SK-N-SH (cell line): ENCODE data around the gene DPP10. TPM values are rescaled to one million over a fixed set of nuclear protein-coding genes. Genes with fewer than 3 reads are reported as not detected.
A peak's percentile ranks its signal among the peaks of the same experiment; 100 is the strongest.

Source experiments
- CTCF ChIA-PET: fragments of 300-600, 350-600 bp; formaldehyde crosslinking; extraction: SDS; loops from one replicate; lab custom pipeline; 2021; lab: Yijun Ruan, JAX
- POLR2A ChIA-PET: fragments of 350-600 bp; sonication (Branson Sonifier 250); formaldehyde crosslinking; extraction: SDS; loops from one replicate; lab custom pipeline; 2020; ENCODE audit warnings: antibody characterized with exemption, inconsistent platforms; lab: Yijun Ruan, JAX
- DNase-seq: peaks from one replicate; pipeline ENCODE4 v3.0.0; 2012
- H2AFZ ChIP-seq: fragments of 200-600 bp; sonication (generic); 2 replicates; pipeline ENCODE4 v1.8.1; 2016; ENCODE audit warnings: antibody characterized with exemption, mild to moderate bottlenecking, low read depth
- H3F3A ChIP-seq: fragments of 200-600 bp; sonication (generic); replicated peaks from 2 replicates; pipeline ENCODE3; 2016; ENCODE audit warnings: antibody characterized with exemption, mild to moderate bottlenecking; ENCODE audit not compliant: insufficient read depth
- H3K27ac ChIP-seq, 2 experiments: fragments of 200-500 bp in 1 of 2; fragments of 200-600 bp in 1 of 2; sonication (Bioruptor generic) in 1 of 2; sonication (generic), shearing (Covaris generic) in 1 of 2; 2 replicates each; pipeline versions ENCODE4 v1.5.1 to v1.6.1; 2014 to 2016; ENCODE audit warnings: low read depth in 2 of 2, inconsistent platforms in 1 of 2, low read length in 1 of 2, mild to moderate bottlenecking in 1 of 2, mixed read lengths in 1 of 2
- H3K27me3 ChIP-seq: fragments of 200-600 bp; sonication (generic), shearing (Covaris generic); 2 replicates; pipeline ENCODE4 v1.6.1; 2016; ENCODE audit warnings: mixed run types; ENCODE audit not compliant: insufficient read depth
- H3K36me3 ChIP-seq, 2 experiments: fragments of 200-500 bp in 1 of 2; fragments of 200-600 bp in 1 of 2; sonication (Bioruptor generic) in 1 of 2; sonication (generic) in 1 of 2; replicated peaks in 1 of 2; 2 replicates each; pipeline versions ENCODE3 to v1.5.1; 2014 to 2016; ENCODE audit warnings: low read length in 1 of 2, mild to moderate bottlenecking in 1 of 2; ENCODE audit not compliant: insufficient read depth in 2 of 2, control insufficient read depth in 1 of 2
- H3K4me1 ChIP-seq, 2 experiments: fragments of 200-500 bp in 1 of 2; fragments of 200-600 bp in 1 of 2; sonication (Bioruptor generic) in 1 of 2; sonication (generic), shearing (Covaris generic) in 1 of 2; 2 replicates each; pipeline versions ENCODE4 v1.5.1 to v1.6.1; 2014 to 2016; ENCODE audit warnings: low read depth in 1 of 2, low read length in 1 of 2, mixed run types in 1 of 2; ENCODE audit not compliant: insufficient read depth in 2 of 2, control insufficient read depth in 1 of 2
- H3K4me2 ChIP-seq: fragments of 200-600 bp; sonication (generic), shearing (Covaris generic); 2 replicates; pipeline ENCODE4 v1.6.1; 2017; ENCODE audit warnings: mixed run types
- H3K4me3 ChIP-seq, 2 experiments: fragments of 200-500 bp in 1 of 2; fragments of 200-600 bp in 1 of 2; sonication (Bioruptor generic) in 1 of 2; sonication (generic), shearing (Covaris generic) in 1 of 2; 2 replicates each; pipeline versions ENCODE4 v1.5.1 to v1.8.1; 2014 to 2016; ENCODE audit warnings: low read depth in 2 of 2, inconsistent platforms in 1 of 2, low read length in 1 of 2, mild to moderate bottlenecking in 1 of 2, mixed read lengths in 1 of 2, moderate library complexity in 1 of 2
- H3K79me2 ChIP-seq: fragments of 200-600 bp; sonication (generic); 2 replicates; pipeline ENCODE4 v1.8.1; 2017; ENCODE audit warnings: mild to moderate bottlenecking; ENCODE audit not compliant: insufficient read depth
- H3K9ac ChIP-seq: fragments of 200-600 bp; sonication (generic); 2 replicates; pipeline ENCODE4 v1.6.1; 2017; ENCODE audit warnings: mixed run types
- H3K9me2 ChIP-seq: fragments of 200-600 bp; sonication (generic); 2 replicates; pipeline ENCODE4 v1.6.1; 2017; ENCODE audit warnings: mixed run types
- H3K9me3 ChIP-seq: fragments of 200-600 bp; sonication (generic); 2 replicates; pipeline ENCODE4 v1.6.1; 2017; ENCODE audit warnings: mixed run types, mild to moderate bottlenecking, moderate library complexity
- H4K20me1 ChIP-seq: fragments of 200-600 bp; sonication (generic); 2 replicates; pipeline ENCODE4 v1.6.1; 2017; ENCODE audit warnings: mild to moderate bottlenecking, mixed run types; ENCODE audit not compliant: insufficient read depth
- ELF1 ChIP-seq: IDR thresholded peaks from 2 replicates; pipeline ENCODE4 v1.4.0; 2012
- FOSL2 ChIP-seq: IDR thresholded peaks from 2 replicates; pipeline ENCODE4 v1.4.0; 2012; ENCODE audit warnings: low read depth, mild to moderate bottlenecking, moderate library complexity, borderline replicate concordance
- FOXJ3 ChIP-seq: sonication (generic); formaldehyde crosslinking; IDR thresholded peaks from 2 replicates; pipeline ENCODE4 v1.5.1; 2020; ENCODE audit warnings: mild to moderate bottlenecking, missing genetic modification reagents
- GABPA ChIP-seq: IDR thresholded peaks from 2 replicates; pipeline ENCODE4 v1.4.0; 2012; ENCODE audit warnings: low read depth, mild to moderate bottlenecking
- GATA2 ChIP-seq: sonication (generic); formaldehyde crosslinking; IDR thresholded peaks from 2 replicates; pipeline ENCODE4 v1.5.0; 2020; ENCODE audit warnings: mild to moderate bottlenecking, missing genetic modification reagents
- IRF3 ChIP-seq: fragments of 150-350 bp; IDR thresholded peaks from 2 replicates; pipeline ENCODE4 v1.6.1; 2016; ENCODE audit warnings: mild to moderate bottlenecking, low read depth, low read length
- JUND ChIP-seq: IDR thresholded peaks from 2 replicates; pipeline ENCODE4 v1.4.0; 2012
- MEF2A ChIP-seq: IDR thresholded peaks from 2 replicates; pipeline ENCODE4 v1.4.0; 2012; ENCODE audit warnings: low read depth, borderline replicate concordance
- MXI1 ChIP-seq: IDR thresholded peaks from 2 replicates; pipeline ENCODE4 v1.6.1; 2012; ENCODE audit warnings: mild to moderate bottlenecking, low read depth, low read length, improper control_type of control experiment
- NRF1 ChIP-seq: IDR thresholded peaks from 2 replicates; pipeline ENCODE4 v1.6.1; 2012; ENCODE audit warnings: low read depth, mild to moderate bottlenecking, low read length
- RCOR1 ChIP-seq: fragments of 150-350 bp; IDR thresholded peaks from 2 replicates; pipeline ENCODE4 v1.6.1; 2017; ENCODE audit warnings: antibody characterized with exemption, low read length
- RFX5 ChIP-seq: IDR thresholded peaks from 2 replicates; pipeline ENCODE4 v1.6.1; 2012; ENCODE audit warnings: mild to moderate bottlenecking, improper control_type of control experiment, low read length
- TAF1 ChIP-seq: IDR thresholded peaks from 2 replicates; pipeline ENCODE4 v1.6.1; 2012; ENCODE audit warnings: low read depth, mild to moderate bottlenecking, low read length, moderate library complexity, borderline replicate concordance
- TCF12 ChIP-seq: IDR thresholded peaks from 2 replicates; pipeline ENCODE4 v1.4.0; 2012
- TEAD4 ChIP-seq: IDR thresholded peaks from 2 replicates; pipeline ENCODE4 v1.4.0; 2012; ENCODE audit warnings: mild to moderate bottlenecking, borderline replicate concordance; ENCODE audit not compliant: insufficient read depth
- WGBS: methylation state at CpG from one replicate; pipeline ENCODE4 v1.1.6; 2017; ENCODE audit warnings: low lambda C conversion rate; 5-methylcytosine and 5-hydroxymethylcytosine counted together
- polyA plus RNA-seq, 3 experiments: library from polyadenylated mRNA; depleted of rRNA; stranded (reverse); fragments of >200 nt; gene quantifications; 2 replicates each; pipeline ENCODE4 v1.2.3, GENCODE V29; 2012
- TF ChIP-seq, protein P1 (sequence below): IDR thresholded peaks from 2 replicates; pipeline ENCODE4; 2012
- TF ChIP-seq, protein P2 (sequence below): fragments of 150-350 bp; IDR thresholded peaks from 2 replicates; pipeline ENCODE4 v1.6.1; 2017; ENCODE audit warnings: antibody characterized with exemption, low read length, low read depth, borderline replicate concordance
- TF ChIP-seq, protein P3 (sequence below): IDR thresholded peaks from 2 replicates; pipeline ENCODE4 v1.4.0; 2012; ENCODE audit warnings: low read depth, borderline replicate concordance

DPP10 gene
- polyA plus RNA-seq, 1 of the 3 experiments (the other 2 are of a cell fraction), result not detected

- H3K9me3 ChIP-seq, result no peaks in the 10 kb centered on the region
- H3K79me2 ChIP-seq, result no peaks in the 10 kb centered on the region
- H3K4me3 ChIP-seq, result no peak overlapping the region
- no peaks in the 10 kb centered on the region for H3K4me1 ChIP-seq
- no peak overlapping the region for H3K4me2 ChIP-seq
- TF ChIP-seq JUND, result no peak
- no peak for TF ChIP-seq NRF1
- H3K9ac ChIP-seq, result no peak overlapping the region
- H3F3A ChIP-seq, result no peaks in the 10 kb centered on the region
- no peaks in the 10 kb centered on the region for H4K20me1 ChIP-seq
- POLR2A ChIA-PET, result no interaction called here
- CTCF ChIA-PET, result no interaction called here
- 2% methylated on average over 7 of the region's 7 CpGs for WGBS
- H3K36me3 ChIP-seq, result no peaks in the 10 kb centered on the region
- no peaks in the 10 kb centered on the region for H3K27me3 ChIP-seq
- no peak overlapping the region for H2AFZ ChIP-seq
- DNase-seq, result peak; percentile 0
- H3K27ac ChIP-seq, result no peak overlapping the region
- H3K9me2 ChIP-seq, result no peaks in the 10 kb centered on the region
Observed at GRCh38 chr2:114610677-114611076, 168.2 kb downstream of the DPP10 start.

DNA sequence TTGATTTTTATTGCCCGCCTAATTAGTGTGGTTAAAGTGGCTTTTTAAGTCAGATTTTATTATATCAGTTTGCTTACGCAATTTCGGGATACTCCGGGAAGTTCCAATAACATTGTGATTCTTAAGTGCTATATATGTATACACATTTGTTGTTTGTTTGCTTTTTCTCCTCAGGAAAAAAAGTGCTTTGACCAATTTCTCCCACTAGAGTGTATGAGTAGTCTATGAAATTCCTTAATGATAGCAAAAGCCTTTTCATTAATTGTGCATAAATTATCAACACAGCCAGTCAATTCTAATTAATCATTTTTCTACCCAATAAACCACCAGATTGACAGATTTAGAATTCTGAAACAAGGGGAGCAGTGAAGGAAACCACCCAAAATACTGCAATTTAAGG lies 172.2 kb downstream of the DPP10 start:
- H4K20me1 ChIP-seq, result no peaks in the 10 kb centered on the region
- no peak overlapping the region for H3K27ac ChIP-seq
- no peaks in the 10 kb centered on the region for H3K9me2 ChIP-seq
- H3K9ac ChIP-seq, result no peak overlapping the region
- H3K79me2 ChIP-seq, result no peaks in the 10 kb centered on the region
- no peak overlapping the region for H2AFZ ChIP-seq
- no peaks in the 10 kb centered on the region for H3K9me3 ChIP-seq
- H3K27me3 ChIP-seq, result no peaks in the 10 kb centered on the region
- 34% methylated on average over 4 of the region's 4 CpGs for WGBS
- ChIA-PET POLR2A (no interaction called here), CTCF (no interaction called here)
- no peak for DNase-seq
- H3K4me3 ChIP-seq, result no peak overlapping the region
- H3K4me2 ChIP-seq, result no peak overlapping the region
- no peaks in the 10 kb centered on the region for H3F3A ChIP-seq
- no peaks in the 10 kb centered on the region for H3K36me3 ChIP-seq
- TF ChIP-seq FOXJ3 (CRISPR knock-in tag), result no peak
- TF ChIP-seq TCF12, result no peak
- TF ChIP-seq, protein P1, sequence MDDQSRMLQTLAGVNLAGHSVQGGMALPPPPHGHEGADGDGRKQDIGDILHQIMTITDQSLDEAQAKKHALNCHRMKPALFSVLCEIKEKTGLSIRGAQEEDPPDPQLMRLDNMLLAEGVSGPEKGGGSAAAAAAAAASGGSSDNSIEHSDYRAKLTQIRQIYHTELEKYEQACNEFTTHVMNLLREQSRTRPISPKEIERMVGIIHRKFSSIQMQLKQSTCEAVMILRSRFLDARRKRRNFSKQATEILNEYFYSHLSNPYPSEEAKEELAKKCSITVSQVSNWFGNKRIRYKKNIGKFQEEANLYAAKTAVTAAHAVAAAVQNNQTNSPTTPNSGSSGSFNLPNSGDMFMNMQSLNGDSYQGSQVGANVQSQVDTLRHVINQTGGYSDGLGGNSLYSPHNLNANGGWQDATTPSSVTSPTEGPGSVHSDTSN, result no peak
- H3K4me1 ChIP-seq, result no peaks in the 10 kb centered on the region

DNA sequence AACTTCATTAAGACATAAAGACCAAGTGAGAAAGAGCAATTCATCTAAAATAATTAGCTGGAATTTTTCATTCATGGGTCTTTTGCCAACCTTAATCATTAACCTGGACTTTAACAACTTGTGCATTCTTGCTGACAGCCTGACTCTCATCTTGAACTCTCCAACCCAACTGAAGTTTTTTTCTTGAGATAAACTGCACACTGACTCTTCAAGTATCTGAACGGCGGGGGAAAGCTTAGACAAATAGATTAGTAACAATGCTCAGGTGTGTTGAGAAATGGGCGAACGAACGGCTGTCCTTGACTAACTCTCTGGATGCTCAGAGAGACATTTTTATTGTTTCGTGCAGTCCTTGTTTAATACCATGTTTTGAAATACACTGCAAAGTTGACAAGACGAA lies 186.0 kb downstream of the DPP10 start:
- ChIA-PET CTCF (no interaction called here), POLR2A (no interaction called here)
- H2AFZ ChIP-seq, result no peak overlapping the region
- H4K20me1 ChIP-seq, result no peaks in the 10 kb centered on the region
- H3K9me3 ChIP-seq, result no peaks in the 10 kb centered on the region
- H3K79me2 ChIP-seq, result no peaks in the 10 kb centered on the region
- no peak overlapping the region for H3K4me3 ChIP-seq
- H3K9me2 ChIP-seq, result no peaks in the 10 kb centered on the region
- H3K9ac ChIP-seq, result no peak overlapping the region
- no peaks in the 10 kb centered on the region for H3F3A ChIP-seq
- H3K4me1 ChIP-seq, result no peaks in the 10 kb centered on the region
- no peaks in the 10 kb centered on the region for H3K27me3 ChIP-seq
- H3K36me3 ChIP-seq, result no peaks in the 10 kb centered on the region
- DNase-seq, result no peak
- H3K27ac ChIP-seq, result no peak overlapping the region
- no peak overlapping the region for H3K4me2 ChIP-seq
- 15% methylated on average over 7 of the region's 7 CpGs for WGBS
- no peak for TF ChIP-seq TAF1
- no peak for TF ChIP-seq MXI1
- TF ChIP-seq, protein P2, sequence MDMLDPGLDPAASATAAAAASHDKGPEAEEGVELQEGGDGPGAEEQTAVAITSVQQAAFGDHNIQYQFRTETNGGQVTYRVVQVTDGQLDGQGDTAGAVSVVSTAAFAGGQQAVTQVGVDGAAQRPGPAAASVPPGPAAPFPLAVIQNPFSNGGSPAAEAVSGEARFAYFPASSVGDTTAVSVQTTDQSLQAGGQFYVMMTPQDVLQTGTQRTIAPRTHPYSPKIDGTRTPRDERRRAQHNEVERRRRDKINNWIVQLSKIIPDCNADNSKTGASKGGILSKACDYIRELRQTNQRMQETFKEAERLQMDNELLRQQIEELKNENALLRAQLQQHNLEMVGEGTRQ, result no peak
- TF ChIP-seq, protein P1, result no peak
- no peak for TF ChIP-seq GATA2
- TF ChIP-seq RCOR1, result no peak
- no peak for TF ChIP-seq TEAD4
- no peak for TF ChIP-seq GABPA
- no peak for TF ChIP-seq JUND
- TF ChIP-seq IRF3, result no peak
- TF ChIP-seq, protein P3, sequence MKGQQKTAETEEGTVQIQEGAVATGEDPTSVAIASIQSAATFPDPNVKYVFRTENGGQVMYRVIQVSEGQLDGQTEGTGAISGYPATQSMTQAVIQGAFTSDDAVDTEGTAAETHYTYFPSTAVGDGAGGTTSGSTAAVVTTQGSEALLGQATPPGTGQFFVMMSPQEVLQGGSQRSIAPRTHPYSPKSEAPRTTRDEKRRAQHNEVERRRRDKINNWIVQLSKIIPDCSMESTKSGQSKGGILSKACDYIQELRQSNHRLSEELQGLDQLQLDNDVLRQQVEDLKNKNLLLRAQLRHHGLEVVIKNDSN, result no peak
- TF ChIP-seq FOSL2, result no peak
- no peak for TF ChIP-seq RFX5
- TF ChIP-seq ELF1, result no peak
- no peak for TF ChIP-seq FOXJ3 (CRISPR knock-in tag)
- no peak for TF ChIP-seq MEF2A
